GM12874 (cell line): ENCODE results near the gene VTI1A.

Source experiments
- CTCF ChIP-seq: IDR thresholded peaks from 2 replicates; pipeline ENCODE4 v1.5.1; 2011; ENCODE audit warnings: low read depth, mild to moderate bottlenecking, control low read depth, low read length, moderate library complexity; ENCODE audit not compliant: insufficient read depth

Gene VTI1A

GRCh38 chr10:112821038-112821437 is 374.0 kb downstream of the VTI1A start:
- no peak for TF ChIP-seq CTCF

- TF ChIP-seq CTCF: no peak
Measured at GRCh38 chr10:112821663-112822062, 374.6 kb downstream of the VTI1A start.

DNA sequence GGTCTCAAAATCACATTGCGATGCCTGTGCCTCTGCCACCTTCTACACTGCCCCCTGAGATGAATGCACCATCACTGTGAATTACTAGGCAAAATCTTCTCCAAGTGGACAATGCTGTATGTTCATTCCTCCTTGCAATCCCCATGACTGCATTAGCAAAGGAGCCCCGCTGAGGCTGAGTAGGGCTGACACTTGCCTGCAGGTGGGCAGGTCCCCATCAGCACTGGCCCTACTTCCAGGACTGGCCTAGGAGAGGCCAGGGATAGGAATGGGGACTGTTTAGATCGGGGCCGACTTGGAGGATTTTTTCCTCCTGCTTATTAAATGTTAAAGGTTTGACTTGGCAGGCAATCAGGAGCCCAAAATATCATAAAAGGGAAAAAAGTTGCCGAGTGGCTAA is 376.0 kb downstream of the VTI1A start:
- no peak for TF ChIP-seq CTCF

DNA sequence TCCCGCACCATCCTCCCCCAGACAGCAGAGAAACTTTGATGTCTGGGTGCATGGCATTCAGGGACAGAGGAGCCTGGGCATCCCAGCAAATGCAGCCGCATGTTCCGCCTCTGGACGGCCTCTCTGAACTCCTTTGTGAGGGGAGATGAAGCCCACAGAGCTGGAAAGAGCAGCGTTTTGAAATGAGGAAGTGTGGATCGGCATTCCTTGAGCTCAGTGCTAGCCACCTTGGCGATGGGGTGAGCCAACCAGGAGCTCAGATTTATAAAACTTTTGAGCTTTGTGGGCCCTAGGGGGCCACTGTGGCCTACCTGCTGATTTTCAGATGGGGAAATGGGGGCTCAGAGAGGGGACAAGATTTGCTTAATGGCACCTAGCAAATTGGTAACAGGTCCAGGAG is 376.6 kb downstream of the VTI1A start:
- TF ChIP-seq CTCF: no peak

DNA sequence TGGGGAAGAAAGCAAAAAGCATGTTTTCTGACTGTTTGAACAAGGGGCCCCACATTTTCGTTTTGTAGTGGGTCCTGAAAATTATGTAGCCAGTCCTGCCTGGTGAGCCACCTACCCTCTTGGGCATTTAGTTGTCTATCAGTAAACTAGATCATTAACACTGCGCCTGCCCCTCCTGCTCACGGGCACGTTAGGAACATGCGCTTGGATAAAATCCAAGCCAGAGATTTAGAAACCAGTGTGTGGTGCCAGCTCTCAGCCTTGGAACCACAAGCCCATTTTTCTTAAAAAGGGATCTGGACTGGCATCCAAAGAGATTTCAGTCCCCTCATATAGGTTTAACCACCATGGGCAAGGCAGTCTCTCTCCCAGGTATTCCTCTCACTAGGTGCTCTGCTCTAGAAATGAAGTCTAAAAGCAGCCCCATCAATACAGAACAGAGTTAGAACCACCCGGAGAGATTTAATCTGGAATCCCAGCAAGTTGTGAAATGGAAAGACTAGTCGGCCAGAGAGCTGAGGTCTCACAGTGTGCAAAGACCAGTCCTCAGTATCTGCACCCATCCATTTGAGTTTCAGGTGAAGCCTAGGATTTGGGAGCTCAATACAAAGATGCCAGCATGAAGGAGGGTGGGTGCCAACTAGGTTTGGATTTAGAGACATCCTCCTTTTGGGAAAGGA is 379.1 kb downstream of the VTI1A start:
- no peak for TF ChIP-seq CTCF

GRCh38 chr10:112827086-112827485 is 380.1 kb downstream of the VTI1A start:
- no peak for TF ChIP-seq CTCF

DNA sequence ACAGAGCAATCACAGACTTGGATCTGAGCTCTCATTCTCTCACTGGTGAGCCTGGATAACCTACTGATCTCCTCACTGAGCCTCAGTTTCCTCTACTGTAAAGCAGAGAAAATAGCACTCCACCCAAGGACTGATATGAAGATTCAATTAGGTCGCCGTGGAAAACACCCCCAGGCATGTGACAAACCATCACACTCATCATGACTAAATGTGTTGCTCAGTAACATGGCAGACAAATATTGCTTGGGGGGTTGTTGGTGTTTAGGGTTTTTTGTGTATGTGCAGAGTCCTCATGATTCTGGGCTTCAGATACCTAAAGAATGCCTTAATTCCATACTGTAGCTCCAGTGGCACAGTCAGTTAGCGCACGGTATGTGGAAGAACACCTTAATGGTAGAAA is 380.9 kb downstream of the VTI1A start:
- TF ChIP-seq CTCF: no peak
